HepG2 (cell line): ENCODE data around the gene ATF1.

Experiments
- CEBPZ ChIP-seq: IDR thresholded peaks from 2 replicates; pipeline ENCODE4 v1.6.1; 2012; ENCODE audit warnings: low read length, improper control_type of control experiment
- IRF2 ChIP-seq: IDR thresholded peaks from 2 replicates; pipeline ENCODE4 v1.6.1; 2018; ENCODE audit warnings: missing genetic modification reagents, missing compliant biosample characterization
- ZNF232 ChIP-seq: sonication (generic); formaldehyde crosslinking; IDR thresholded peaks from 2 replicates; pipeline ENCODE4 v1.4.0; 2020; ENCODE audit warnings: missing genetic modification reagents, borderline replicate concordance

DNA sequence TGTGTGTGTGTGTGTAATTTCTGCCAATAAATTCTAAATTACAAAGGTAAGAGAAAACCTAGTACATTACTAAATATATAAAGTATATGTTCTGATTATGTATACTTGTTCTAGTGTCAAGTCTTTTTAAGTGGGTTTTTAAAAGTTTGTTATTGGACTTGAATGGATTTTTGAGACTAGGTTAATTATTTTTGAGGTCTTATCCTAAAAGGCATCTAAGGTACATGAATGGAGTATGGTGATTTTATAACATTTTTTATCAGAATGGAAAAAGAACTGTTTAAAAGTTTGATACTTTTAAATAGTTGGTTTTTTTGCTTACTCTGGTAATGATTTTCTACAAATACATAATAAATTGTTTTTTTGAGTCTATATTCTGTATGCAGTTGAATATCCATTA lies 56.3 kb downstream of the ATF1 start:
- TF ChIP-seq ZNF232 (CRISPR knock-in tag) (no peak), CEBPZ (no peak), IRF2 (CRISPR knock-in tag) (no peak)
